ENCODE measurements around the gene FLT1. TPM values are rescaled to one million over a fixed set of nuclear protein-coding genes. Genes with fewer than 3 reads are reported as not detected.

FLT1 gene
- total RNA-seq, 1 experiment from 2014 or later: 0.25 TPM

DNA sequence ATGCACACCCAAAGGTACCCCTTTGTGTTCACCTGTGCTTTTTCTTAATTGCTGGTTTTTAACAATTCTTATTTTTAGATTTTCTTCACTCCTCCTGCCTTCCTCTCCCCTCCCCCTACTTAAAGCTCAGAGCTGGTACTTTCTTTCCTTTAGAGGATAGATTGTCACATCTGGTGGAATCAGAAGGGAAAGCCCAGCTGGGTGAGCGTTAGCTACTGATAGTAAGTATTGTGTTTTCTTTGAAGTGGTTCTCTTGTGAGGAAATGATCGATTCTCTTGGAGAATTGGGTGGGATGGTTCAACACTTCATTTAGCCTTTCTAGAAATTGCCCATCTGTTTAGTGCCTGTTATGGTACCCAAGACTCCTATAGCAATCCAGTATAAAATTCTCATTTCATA is 84.8 kb downstream of the FLT1 start (continued):
- TF ChIP-seq, protein P1, sequence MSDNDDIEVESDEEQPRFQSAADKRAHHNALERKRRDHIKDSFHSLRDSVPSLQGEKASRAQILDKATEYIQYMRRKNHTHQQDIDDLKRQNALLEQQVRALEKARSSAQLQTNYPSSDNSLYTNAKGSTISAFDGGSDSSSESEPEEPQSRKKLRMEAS (IDR thresholded peaks at IDR 0.05): no peak
- TF ChIP-seq YY1 (IDR thresholded peaks at IDR 0.05; ENCODE audit: extremely low read depth, insufficient replicate concordance, low read depth, low read length): no peak

DNA sequence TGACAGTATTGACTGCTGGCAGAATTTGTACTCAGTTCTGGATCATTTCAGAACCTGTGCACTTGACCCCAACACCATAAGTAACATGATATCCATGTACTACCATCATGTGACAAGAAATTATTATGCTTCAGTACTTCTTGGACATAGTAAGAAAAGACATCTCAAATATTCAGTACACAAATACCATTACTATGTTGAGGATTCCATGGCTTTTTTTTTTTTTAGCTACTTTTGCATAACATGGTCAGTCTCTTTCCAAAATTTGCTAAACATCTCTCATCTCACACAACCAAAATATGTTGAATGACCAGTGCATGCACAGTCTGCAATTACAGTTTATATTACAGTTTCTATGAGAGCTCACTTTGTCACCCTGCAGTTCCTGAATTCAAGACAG is 85.3 kb downstream of the FLT1 start:
- BruUV-seq (replicated peaks): no TSS peak
- TF ChIP-seq, protein P2, sequence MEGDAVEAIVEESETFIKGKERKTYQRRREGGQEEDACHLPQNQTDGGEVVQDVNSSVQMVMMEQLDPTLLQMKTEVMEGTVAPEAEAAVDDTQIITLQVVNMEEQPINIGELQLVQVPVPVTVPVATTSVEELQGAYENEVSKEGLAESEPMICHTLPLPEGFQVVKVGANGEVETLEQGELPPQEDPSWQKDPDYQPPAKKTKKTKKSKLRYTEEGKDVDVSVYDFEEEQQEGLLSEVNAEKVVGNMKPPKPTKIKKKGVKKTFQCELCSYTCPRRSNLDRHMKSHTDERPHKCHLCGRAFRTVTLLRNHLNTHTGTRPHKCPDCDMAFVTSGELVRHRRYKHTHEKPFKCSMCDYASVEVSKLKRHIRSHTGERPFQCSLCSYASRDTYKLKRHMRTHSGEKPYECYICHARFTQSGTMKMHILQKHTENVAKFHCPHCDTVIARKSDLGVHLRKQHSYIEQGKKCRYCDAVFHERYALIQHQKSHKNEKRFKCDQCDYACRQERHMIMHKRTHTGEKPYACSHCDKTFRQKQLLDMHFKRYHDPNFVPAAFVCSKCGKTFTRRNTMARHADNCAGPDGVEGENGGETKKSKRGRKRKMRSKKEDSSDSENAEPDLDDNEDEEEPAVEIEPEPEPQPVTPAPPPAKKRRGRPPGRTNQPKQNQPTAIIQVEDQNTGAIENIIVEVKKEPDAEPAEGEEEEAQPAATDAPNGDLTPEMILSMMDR (IDR thresholded peaks at IDR 0.05 in 2 of 3, conservative IDR thresholded peaks at IDR 0.05 in 1 of 3; ENCODE audit: borderline replicate concordance in 1 of 3, insufficient read depth in 1 of 3, low read depth in 2 of 3, low read length in 2 of 3): no peak
- TF ChIP-seq EZH2phosphoT487 (IDR thresholded peaks at IDR 0.05; ENCODE audit: borderline replicate concordance) (no peak), EZH2 (IDR thresholded peaks at IDR 0.05) (no peak), ELF1 (IDR thresholded peaks at IDR 0.05; ENCODE audit: borderline replicate concordance, low read depth) (no peak), JUND (IDR thresholded peaks at IDR 0.05) (no peak), CEBPB (IDR thresholded peaks at IDR 0.05; ENCODE audit: low read depth) (no peak), ZNF274 (IDR thresholded peaks at IDR 0.05; ENCODE audit: low read depth, low read length) (no peak), SRF (IDR thresholded peaks at IDR 0.05; ENCODE audit: low read depth) (no peak)

More for the DNA sequence above, 85.3 kb downstream of the FLT1 start:
- ATAC-seq (no peak), DNase-seq (ENCODE audit: low read depth, low spot score) (no peak)
- Histone ChIP-seq H4K20me1 (ENCODE audit: insufficient read depth) (no peaks in the 10 kb centered on the region), H3K9ac (ENCODE audit: low read length) (no peak overlapping the region), H3K36me3 (ENCODE audit: control insufficient read depth in 1 of 2, insufficient read depth in 2 of 2, low read length in 2 of 2) (no peaks in the 10 kb centered on the region), H3K9me3 (ENCODE audit: control insufficient read depth in 1 of 2, insufficient read depth in 1 of 2, low read depth in 1 of 2, low read length in 2 of 2) (no peaks in the 10 kb centered on the region), H3K9me2 (ENCODE audit: insufficient read depth) (no peaks in the 10 kb centered on the region), H3K4me3 (replicated peaks in 1 of 2; ENCODE audit: low read depth in 1 of 2, low read length in 2 of 2) (no peak overlapping the region), H3K4me1 (ENCODE audit: control insufficient read depth in 1 of 2, insufficient read depth in 2 of 2, low read length in 2 of 2) (no peaks in the 10 kb centered on the region), H3K27ac (ENCODE audit: low read depth, low read length) (no peak overlapping the region), H2AFZ (ENCODE audit: low read depth, low read length, poor library complexity, severe bottlenecking) (no peak overlapping the region), H3K4me2 (ENCODE audit: low read length) (no peak overlapping the region), H3K27me3 (ENCODE audit: insufficient read depth, low read length) (peaks cover 3% of the 10 kb centered on the region; the same call in 1 of the 2 replicates), H3K79me2 (ENCODE audit: insufficient read depth, low read length) (no peaks in the 10 kb centered on the region)
- POLR2A ChIA-PET: no interaction called here
- intact Hi-C loops (cut with micrococcal nuclease): no loop called here
- RAD21 ChIA-PET (ENCODE audit: low non-redundant PET in 1 of 2, low total read pairs in 2 of 2, uncharacterized antibody in 2 of 2, unreplicated experiment in 2 of 2): no interaction called here
- CTCF ChIA-PET: no interaction called here
